Stimulated activated naive CD8-positive, alpha-beta T cell treated with anti-CD3 and anti-CD28 coated beads, Interleukin-15, amount 100 ng/mL, for 72 hours (primary cell): ENCODE measurements around the gene CFAP74.

ENCODE experiments used
- ATAC-seq: fragments of 150-1000 bp; cut with Tn5 transposase; 2 replicates; pipeline ENCODE4 v1.10.0; 2021; ENCODE audit warnings: mild to moderate bottlenecking, moderate library complexity
- DNase-seq, 2 donors: peaks; one replicate each; pipeline ENCODE4 v3.0.0; 2021 to 2022
- H3K27ac Mint-ChIP-seq, 2 donors: one replicate each; pipeline ENCODE4 v1.8.0; 2022; ENCODE audit warnings: mild to moderate bottlenecking in 2 of 2, mixed read lengths in 2 of 2, moderate library complexity in 2 of 2
- H3K27me3 Mint-ChIP-seq: one replicate; pipeline ENCODE4 v1.8.0; 2022; ENCODE audit warnings: mixed read lengths
- H3K4me1 Mint-ChIP-seq: one replicate; pipeline ENCODE4 v1.8.0; 2022; ENCODE audit warnings: mild to moderate bottlenecking, mixed read lengths
- H3K4me3 Mint-ChIP-seq, 2 donors: one replicate each; pipeline ENCODE4 v1.8.0; 2022; ENCODE audit warnings: mild to moderate bottlenecking in 2 of 2, mixed read lengths in 2 of 2, moderate library complexity in 1 of 2
- H3K9me3 Mint-ChIP-seq, 2 donors: one replicate each; pipeline ENCODE4 v1.8.0; 2022; ENCODE audit warnings: mixed read lengths in 2 of 2

The CFAP74 gene

DNA sequence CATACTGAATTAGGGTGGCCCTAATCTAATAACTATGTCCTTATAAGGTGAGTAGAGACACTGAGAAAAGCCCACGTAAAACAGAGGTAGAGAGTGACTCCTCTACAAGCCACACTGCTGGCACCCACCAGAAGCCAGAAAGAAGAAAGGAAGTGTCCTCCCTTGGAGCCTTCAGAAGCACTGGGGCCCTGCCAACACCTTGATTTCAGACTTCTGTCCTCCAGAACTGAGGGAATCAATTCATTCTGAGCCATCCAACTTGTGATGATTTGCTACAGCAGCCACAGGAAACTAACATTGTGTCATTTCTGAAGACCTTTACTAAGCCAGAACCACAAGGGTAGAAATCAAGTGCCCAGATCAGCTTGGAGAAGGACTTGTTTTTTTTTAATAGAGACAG lies 127.7 kb downstream of the CFAP74 start:
- Mint-ChIP-seq H3K27ac (peak overlapping the region in 1 of 2 donors; percentile 35), H3K9me3 (no peaks in the 10 kb centered on the region), H3K4me1 (peaks cover 67% of the 10 kb centered on the region), H3K27me3 (no peaks in the 10 kb centered on the region), H3K4me3 (peak overlapping the region; percentile 53 to 71)
- DNase-seq = peak in 1 of 2 donors; percentile 66
- peak; percentile 96 for ATAC-seq

DNA sequence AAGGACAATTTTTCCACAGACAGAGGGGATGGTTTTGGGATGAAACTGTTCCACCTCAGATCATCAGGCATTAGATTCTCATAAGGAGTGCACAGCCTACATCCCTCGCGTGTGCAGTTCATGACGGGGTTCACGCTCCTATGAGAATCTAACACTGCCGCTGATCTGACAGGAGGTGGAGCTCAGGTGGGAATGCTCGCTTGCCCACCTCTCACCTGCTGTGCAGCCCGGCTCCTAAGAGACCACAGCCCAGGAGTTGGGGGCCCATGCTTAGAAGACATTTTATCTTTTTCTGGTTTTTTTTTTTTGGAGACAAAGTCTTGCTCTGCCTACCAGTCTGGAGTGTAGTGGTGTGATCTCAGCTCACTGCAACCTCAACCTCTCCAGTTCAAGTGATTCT lies 128.7 kb downstream of the CFAP74 start:
- H3K27ac Mint-ChIP-seq = no peak overlapping the region
- DNase-seq (no peak), ATAC-seq (no peak)
- H3K27me3 Mint-ChIP-seq = no peaks in the 10 kb centered on the region
- H3K4me1 Mint-ChIP-seq = peaks cover 63% of the 10 kb centered on the region
- no peaks in the 10 kb centered on the region for H3K9me3 Mint-ChIP-seq
- H3K4me3 Mint-ChIP-seq = no peak overlapping the region

DNA sequence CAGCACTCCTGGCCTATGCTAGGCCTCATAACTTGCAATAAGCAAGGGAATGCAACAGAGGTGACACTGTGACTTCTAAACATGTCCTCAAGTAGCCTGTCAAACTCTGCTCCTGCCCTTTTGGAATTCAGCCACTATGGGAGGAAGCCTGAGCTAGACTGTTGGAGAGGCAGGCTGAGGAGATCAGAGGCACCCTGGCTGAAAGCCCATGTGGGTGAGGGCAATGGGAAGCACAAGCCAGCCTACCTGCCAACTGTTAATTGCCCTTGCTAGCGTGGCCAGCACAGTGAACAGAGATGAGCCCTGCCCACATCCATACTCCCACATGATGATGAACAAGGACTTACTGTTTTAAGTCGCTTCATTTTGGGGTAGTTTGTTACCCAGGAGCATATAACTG lies 130.4 kb downstream of the CFAP74 start:
- Mint-ChIP-seq H3K4me1 (peaks cover 58% of the 10 kb centered on the region), H3K27ac (peak overlapping the region in 1 of 2 donors; percentile 22), H3K4me3 (no peak overlapping the region), H3K27me3 (no peaks in the 10 kb centered on the region), H3K9me3 (no peaks in the 10 kb centered on the region)
- DNase-seq = no peak
- no peak for ATAC-seq

- Mint-ChIP-seq H3K9me3 (no peaks in the 10 kb centered on the region), H3K4me3 (no peak overlapping the region), H3K27ac (peak overlapping the region in 1 of 2 donors; percentile 1), H3K27me3 (no peaks in the 10 kb centered on the region), H3K4me1 (peaks cover 51% of the 10 kb centered on the region)
- no peak for DNase-seq
- no peak for ATAC-seq
Observed at GRCh38 chr1:1872329-1872994, 131.1 kb downstream of the CFAP74 start.
